ENCODE measurements around the gene WDR86.

The WDR86 gene

GRCh38 chr7:151375530-151376217 is 34.2 kb downstream of the WDR86 start:
- Histone ChIP-seq H3K4me1 (ENCODE audit: control insufficient read depth, low read length) (peaks cover 3% of the 10 kb centered on the region), H3K36me3 (ENCODE audit: control insufficient read depth, low read length) (peaks cover 13% of the 10 kb centered on the region), H3F3A (ENCODE audit: control insufficient read depth, insufficient read depth) (no peaks in the 10 kb centered on the region), H3K79me2 (ENCODE audit: control insufficient read depth, low read length) (no peaks in the 10 kb centered on the region), H3K27me3 (ENCODE audit: control insufficient read depth, low read length) (no peaks in the 10 kb centered on the region; the same call in 1 of the 2 replicates), H3K9me3 (ENCODE audit: control insufficient read depth, insufficient read depth, low read length) (no peaks in the 10 kb centered on the region), H3K27ac (ENCODE audit: low read depth, low read length) (no peak overlapping the region), H3K9me2 (replicated peaks; ENCODE audit: control insufficient read depth, low read length) (no peaks in the 10 kb centered on the region), H3K4me2 (ENCODE audit: low read length) (no peak overlapping the region), H3K4me3 (ENCODE audit: low read length) (no peak overlapping the region), H4K20me1 (ENCODE audit: control insufficient read depth, insufficient read depth, low read depth, low read length) (no peaks in the 10 kb centered on the region)
- TF ChIP-seq EZH2phosphoT487 (IDR thresholded peaks at IDR 0.05; ENCODE audit: borderline replicate concordance, low read length) (no peak), CTCF (IDR thresholded peaks at IDR 0.05; ENCODE audit: low read depth, low read length, poor library complexity, severe bottlenecking) (no peak)

DNA sequence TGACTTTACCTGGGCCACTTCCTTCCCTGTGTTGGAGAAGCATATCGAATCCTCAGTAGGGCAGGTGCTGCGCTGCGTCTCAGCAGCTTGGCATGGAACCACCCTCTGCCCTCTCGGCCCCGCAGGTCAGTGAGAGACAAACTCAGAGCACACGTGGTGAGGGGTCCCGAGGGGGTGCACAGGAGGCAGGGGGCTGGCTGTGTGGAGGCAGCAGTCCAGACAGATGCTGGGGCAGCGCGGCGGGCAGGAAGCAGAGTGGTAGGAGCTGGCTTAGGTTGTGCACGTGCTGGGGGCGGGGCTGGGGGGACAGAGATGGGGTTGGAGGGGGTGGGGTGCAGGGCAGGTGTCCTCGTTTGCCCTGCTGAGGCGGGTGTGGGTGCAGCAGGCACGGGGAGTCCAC is 35.1 kb downstream of the WDR86 start:
- TF ChIP-seq CTCF (IDR thresholded peaks at IDR 0.05; ENCODE audit: low read depth, low read length, poor library complexity, severe bottlenecking) (no peak), EZH2phosphoT487 (IDR thresholded peaks at IDR 0.05; ENCODE audit: borderline replicate concordance, low read length) (no peak)
- Histone ChIP-seq H3K9me3 (ENCODE audit: control insufficient read depth, insufficient read depth, low read length) (no peaks in the 10 kb centered on the region), H3K4me1 (ENCODE audit: control insufficient read depth, low read length) (no peaks in the 10 kb centered on the region), H3K4me3 (ENCODE audit: low read length) (no peak overlapping the region), H3K36me3 (ENCODE audit: control insufficient read depth, low read length) (peaks cover 15% of the 10 kb centered on the region), H3K9me2 (replicated peaks; ENCODE audit: control insufficient read depth, low read length) (no peaks in the 10 kb centered on the region), H4K20me1 (ENCODE audit: control insufficient read depth, insufficient read depth, low read depth, low read length) (no peaks in the 10 kb centered on the region), H3K27me3 (ENCODE audit: control insufficient read depth, low read length) (no peaks in the 10 kb centered on the region), H3K79me2 (ENCODE audit: control insufficient read depth, low read length) (no peaks in the 10 kb centered on the region), H3K27ac (ENCODE audit: low read depth, low read length) (no peak overlapping the region), H3K4me2 (ENCODE audit: low read length) (no peak overlapping the region), H3F3A (ENCODE audit: control insufficient read depth, insufficient read depth) (no peaks in the 10 kb centered on the region)

- Histone ChIP-seq H4K20me1 (ENCODE audit: control insufficient read depth, insufficient read depth, low read depth, low read length) (no peaks in the 10 kb centered on the region), H3K4me1 (ENCODE audit: control insufficient read depth, low read length) (no peaks in the 10 kb centered on the region), H3K27ac (ENCODE audit: low read depth, low read length) (no peak overlapping the region), H3K9me2 (replicated peaks; ENCODE audit: control insufficient read depth, low read length) (no peaks in the 10 kb centered on the region), H3K36me3 (ENCODE audit: control insufficient read depth, low read length) (peaks cover 20% of the 10 kb centered on the region), H3K9me3 (ENCODE audit: control insufficient read depth, insufficient read depth, low read length) (no peaks in the 10 kb centered on the region), H3K4me2 (ENCODE audit: low read length) (no peak overlapping the region), H3K27me3 (ENCODE audit: control insufficient read depth, low read length) (no peaks in the 10 kb centered on the region), H3K4me3 (ENCODE audit: low read length) (no peak overlapping the region), H3K79me2 (ENCODE audit: control insufficient read depth, low read length) (no peaks in the 10 kb centered on the region), H3F3A (ENCODE audit: control insufficient read depth, insufficient read depth) (no peaks in the 10 kb centered on the region)
- no peak for TF ChIP-seq CTCF (IDR thresholded peaks at IDR 0.05; ENCODE audit: low read depth, low read length, poor library complexity, severe bottlenecking)
- no peak for TF ChIP-seq EZH2phosphoT487 (IDR thresholded peaks at IDR 0.05; ENCODE audit: borderline replicate concordance, low read length)
Observed at GRCh38 chr7:151374139-151374538, 35.7 kb downstream of the WDR86 start.

Data from DOHH2 (cell line).